Adrenal gland (tissue), 5 donors: Measurements from ENCODE around the gene CDC42EP4.

ENCODE experiments used
- POLR2A ChIP-seq, 2 donors: fragments of 450-650 bp; IDR thresholded peaks; one replicate each; pipeline ENCODE4 v1.6.1; 2017; ENCODE audit warnings: antibody characterized with exemption in 2 of 2, mild to moderate bottlenecking in 2 of 2, moderate library complexity in 1 of 2
- TF ChIP-seq, protein P1 (sequence below), 6 experiments: fragments of 450-650 bp in 4 of 6; fragments of 200-600 bp in 2 of 6; sonication (generic) in 1 of 6; IDR thresholded peaks; 1 replicate in 5 of 6; 2 replicates in 1 of 6; pipeline versions ENCODE4 v1.5.1 to v1.8.0; 2016 to 2021; ENCODE audit warnings: antibody characterized with exemption in 6 of 6, mild to moderate bottlenecking in 2 of 6, moderate library complexity in 1 of 6
- donor health status: DM: no; HTN: no; CAD: no.

DNA sequence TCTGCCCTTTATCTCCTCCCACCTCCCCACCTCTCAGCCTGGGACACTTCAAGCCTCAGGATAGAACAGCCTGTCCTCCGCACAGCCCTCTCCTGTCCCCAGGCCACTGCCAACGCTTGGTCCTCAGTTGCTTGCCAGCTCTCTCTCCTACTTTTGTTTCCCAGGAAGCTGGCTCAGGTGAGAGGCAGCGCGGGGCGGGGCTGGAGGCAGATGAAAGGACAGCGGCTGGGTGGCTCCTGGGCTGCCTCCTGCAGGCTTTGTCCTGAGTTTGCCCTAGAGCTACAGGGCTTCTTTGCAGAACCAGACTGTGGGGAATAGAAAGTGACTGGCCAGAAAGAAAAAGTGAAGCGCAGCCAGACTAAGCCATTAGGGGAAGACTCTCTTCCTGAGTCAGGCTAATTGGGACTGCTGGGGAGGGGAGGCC, 48.2 kb upstream of the CDC42EP4 start:
- TF ChIP-seq, protein P1, sequence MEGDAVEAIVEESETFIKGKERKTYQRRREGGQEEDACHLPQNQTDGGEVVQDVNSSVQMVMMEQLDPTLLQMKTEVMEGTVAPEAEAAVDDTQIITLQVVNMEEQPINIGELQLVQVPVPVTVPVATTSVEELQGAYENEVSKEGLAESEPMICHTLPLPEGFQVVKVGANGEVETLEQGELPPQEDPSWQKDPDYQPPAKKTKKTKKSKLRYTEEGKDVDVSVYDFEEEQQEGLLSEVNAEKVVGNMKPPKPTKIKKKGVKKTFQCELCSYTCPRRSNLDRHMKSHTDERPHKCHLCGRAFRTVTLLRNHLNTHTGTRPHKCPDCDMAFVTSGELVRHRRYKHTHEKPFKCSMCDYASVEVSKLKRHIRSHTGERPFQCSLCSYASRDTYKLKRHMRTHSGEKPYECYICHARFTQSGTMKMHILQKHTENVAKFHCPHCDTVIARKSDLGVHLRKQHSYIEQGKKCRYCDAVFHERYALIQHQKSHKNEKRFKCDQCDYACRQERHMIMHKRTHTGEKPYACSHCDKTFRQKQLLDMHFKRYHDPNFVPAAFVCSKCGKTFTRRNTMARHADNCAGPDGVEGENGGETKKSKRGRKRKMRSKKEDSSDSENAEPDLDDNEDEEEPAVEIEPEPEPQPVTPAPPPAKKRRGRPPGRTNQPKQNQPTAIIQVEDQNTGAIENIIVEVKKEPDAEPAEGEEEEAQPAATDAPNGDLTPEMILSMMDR (IDR thresholded peaks at IDR 0.05) = no peak
- TF ChIP-seq POLR2A (IDR thresholded peaks at IDR 0.05) = no peak
